Measurements from ENCODE around the gene FXYD5. TPM values are rescaled to one million over a fixed set of nuclear protein-coding genes. Genes with fewer than 3 reads are reported as not detected.

FXYD5 gene
- total RNA-seq, 1 experiment from 2014 or later: 123 TPM

DNA sequence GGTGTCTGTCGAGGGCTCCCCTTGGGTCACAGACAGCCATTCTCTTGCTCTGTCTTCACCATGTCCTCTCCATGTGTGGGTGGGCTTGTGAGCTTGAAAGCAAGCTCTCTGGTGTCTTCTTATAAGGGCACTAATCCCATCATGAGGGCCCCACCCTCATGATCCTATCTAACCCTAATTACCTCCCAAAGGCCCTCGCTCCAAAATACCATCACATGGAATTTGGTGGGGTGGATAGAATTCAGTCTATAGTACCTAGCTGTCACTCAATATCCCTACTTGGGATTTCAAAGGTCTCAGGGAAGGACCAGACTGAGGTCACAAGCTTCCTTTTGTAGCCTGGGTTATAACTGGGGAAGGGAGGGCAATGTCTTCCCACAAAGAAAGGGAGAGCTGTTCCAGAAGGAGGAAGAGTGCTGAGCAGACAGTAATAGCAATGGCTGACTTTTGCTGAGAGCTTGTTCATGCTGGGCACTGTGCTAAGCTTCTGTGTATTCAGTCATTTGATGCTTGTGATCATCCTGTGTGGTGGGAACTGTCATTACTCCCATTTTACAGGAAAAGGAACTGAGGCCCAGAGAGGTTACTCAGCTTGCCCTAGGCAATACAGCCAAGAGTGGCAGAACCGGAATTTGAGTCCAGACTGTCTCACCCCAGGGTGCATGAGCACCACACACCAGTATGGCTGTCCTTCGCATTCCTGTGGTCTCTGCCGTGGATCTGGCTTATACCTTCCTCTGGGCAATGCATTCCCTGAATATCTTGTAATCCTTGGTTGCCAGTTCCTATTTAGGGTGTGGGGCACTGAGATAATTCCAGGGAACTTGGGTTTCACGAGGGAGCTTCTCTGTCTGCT, 8.2 kb downstream of the FXYD5 start:
- H3K9ac ChIP-seq (ENCODE audit: low read length): peak overlapping the region; percentile 58
- H4K20me1 ChIP-seq (ENCODE audit: insufficient read depth): no peaks in the 10 kb centered on the region
- H3K9me2 ChIP-seq (ENCODE audit: insufficient read depth): no peaks in the 10 kb centered on the region
- DNase-seq (ENCODE audit: low read depth, low spot score) (peak; percentile 85), ATAC-seq (peak; percentile 88)
- no peaks in the 10 kb centered on the region for H3K27me3 ChIP-seq (ENCODE audit: insufficient read depth, low read length)
- ChIA-PET CTCF (interaction anchor here (0.6 to 0.7 kb wide), 3 partner anchors 21 to 204 kb away, joined by 3 read pairs; no protein-coding TSS in a partner anchor), RAD21 (ENCODE audit: low non-redundant PET in 1 of 2, low total read pairs in 2 of 2, uncharacterized antibody in 2 of 2, unreplicated experiment in 2 of 2) (no interaction called here), POLR2A (interaction anchor here (0.6 kb wide), 1 partner anchor 10 kb away, joined by 3 read pairs; no protein-coding TSS in a partner anchor)
- TF ChIP-seq CEBPB (IDR thresholded peaks at IDR 0.05; ENCODE audit: low read depth) (no peak), SP1 (IDR thresholded peaks at IDR 0.05; ENCODE audit: low read depth) (peak; percentile 79), JUND (IDR thresholded peaks at IDR 0.05) (peak; percentile 47; the same call in 1 of the 2 replicates), ZFX (IDR thresholded peaks at IDR 0.05) (no peak), YY1 (IDR thresholded peaks at IDR 0.05; ENCODE audit: extremely low read depth, insufficient replicate concordance, low read depth, low read length) (peak; percentile 34), POLR2AphosphoS5 (IDR thresholded peaks at IDR 0.05; ENCODE audit: low read depth, low read length) (peak; percentile 29; the same call in 1 of the 2 replicates), MAX (IDR thresholded peaks at IDR 0.05) (peak; percentile 69), CBX3 (IDR thresholded peaks at IDR 0.05; ENCODE audit: low read depth) (peak; percentile 94)
- TF ChIP-seq, protein P1, sequence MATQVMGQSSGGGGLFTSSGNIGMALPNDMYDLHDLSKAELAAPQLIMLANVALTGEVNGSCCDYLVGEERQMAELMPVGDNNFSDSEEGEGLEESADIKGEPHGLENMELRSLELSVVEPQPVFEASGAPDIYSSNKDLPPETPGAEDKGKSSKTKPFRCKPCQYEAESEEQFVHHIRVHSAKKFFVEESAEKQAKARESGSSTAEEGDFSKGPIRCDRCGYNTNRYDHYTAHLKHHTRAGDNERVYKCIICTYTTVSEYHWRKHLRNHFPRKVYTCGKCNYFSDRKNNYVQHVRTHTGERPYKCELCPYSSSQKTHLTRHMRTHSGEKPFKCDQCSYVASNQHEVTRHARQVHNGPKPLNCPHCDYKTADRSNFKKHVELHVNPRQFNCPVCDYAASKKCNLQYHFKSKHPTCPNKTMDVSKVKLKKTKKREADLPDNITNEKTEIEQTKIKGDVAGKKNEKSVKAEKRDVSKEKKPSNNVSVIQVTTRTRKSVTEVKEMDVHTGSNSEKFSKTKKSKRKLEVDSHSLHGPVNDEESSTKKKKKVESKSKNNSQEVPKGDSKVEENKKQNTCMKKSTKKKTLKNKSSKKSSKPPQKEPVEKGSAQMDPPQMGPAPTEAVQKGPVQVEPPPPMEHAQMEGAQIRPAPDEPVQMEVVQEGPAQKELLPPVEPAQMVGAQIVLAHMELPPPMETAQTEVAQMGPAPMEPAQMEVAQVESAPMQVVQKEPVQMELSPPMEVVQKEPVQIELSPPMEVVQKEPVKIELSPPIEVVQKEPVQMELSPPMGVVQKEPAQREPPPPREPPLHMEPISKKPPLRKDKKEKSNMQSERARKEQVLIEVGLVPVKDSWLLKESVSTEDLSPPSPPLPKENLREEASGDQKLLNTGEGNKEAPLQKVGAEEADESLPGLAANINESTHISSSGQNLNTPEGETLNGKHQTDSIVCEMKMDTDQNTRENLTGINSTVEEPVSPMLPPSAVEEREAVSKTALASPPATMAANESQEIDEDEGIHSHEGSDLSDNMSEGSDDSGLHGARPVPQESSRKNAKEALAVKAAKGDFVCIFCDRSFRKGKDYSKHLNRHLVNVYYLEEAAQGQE (IDR thresholded peaks at IDR 0.05; ENCODE audit: low read depth): no peak
- H3K9me3 ChIP-seq (ENCODE audit: control insufficient read depth in 1 of 2, insufficient read depth in 1 of 2, low read depth in 1 of 2, low read length in 2 of 2): peaks cover 0 to 4% of the 10 kb centered on the region in 2 experiments; a peak in 1 of 4 replicates
- no peak overlapping the region for H2AFZ ChIP-seq (ENCODE audit: low read depth, low read length, poor library complexity, severe bottlenecking)
- no peaks in the 10 kb centered on the region for H3K79me2 ChIP-seq (ENCODE audit: insufficient read depth, low read length)
- peak overlapping the region in 1 of 2 experiments; percentile 47; a peak in 2 of 4 replicates for H3K4me3 ChIP-seq (replicated peaks in 1 of 2; ENCODE audit: low read depth in 1 of 2, low read length in 2 of 2)
- H3K4me1 ChIP-seq (ENCODE audit: control insufficient read depth in 1 of 2, insufficient read depth in 2 of 2, low read length in 2 of 2): peaks cover 38 to 69% of the 10 kb centered on the region in 2 experiments
- peak overlapping the region; percentile 62 for H3K27ac ChIP-seq (ENCODE audit: low read depth, low read length)
- peak overlapping the region; percentile 77 for H3K4me2 ChIP-seq (ENCODE audit: low read length)
- BruUV-seq (replicated peaks): no TSS peak
- intact Hi-C loops (cut with micrococcal nuclease): loop anchor here (5.0 kb wide), 1 partner anchor 85 kb away; the partner anchor contains the start of gene LSR
- peaks cover 13 to 55% of the 10 kb centered on the region in 2 experiments for H3K36me3 ChIP-seq (ENCODE audit: control insufficient read depth in 1 of 2, insufficient read depth in 2 of 2, low read length in 2 of 2)
